ENCODE measurements around the gene CLRN1.

The CLRN1 gene

GRCh38 chr3:151012753-151013152 is 40.2 kb upstream of the CLRN1 start:
- no peak for ATAC-seq
- TF ChIP-seq OSR1 (CRISPR knock-in tag; IDR thresholded peaks at IDR 0.05) (no peak), POU6F1 (CRISPR knock-in tag; IDR thresholded peaks at IDR 0.05; ENCODE audit: borderline replicate concordance, low read depth) (no peak), PPARA (CRISPR knock-in tag; IDR thresholded peaks at IDR 0.05; ENCODE audit: borderline replicate concordance) (no peak), ZC3H10 (CRISPR knock-in tag; IDR thresholded peaks at IDR 0.05) (no peak), ZNF565 (CRISPR knock-in tag; conservative IDR thresholded peaks at IDR 0.05; ENCODE audit: low read depth) (no peak), ISL1 (CRISPR knock-in tag; IDR thresholded peaks at IDR 0.05) (no peak), TOX (CRISPR knock-in tag; IDR thresholded peaks at IDR 0.05; ENCODE audit: borderline replicate concordance) (no peak), ZFP30 (CRISPR knock-in tag; IDR thresholded peaks at IDR 0.05) (no peak), ARNTL (CRISPR knock-in tag; IDR thresholded peaks at IDR 0.05; ENCODE audit: borderline replicate concordance, low read depth) (no peak), CSDC2 (CRISPR knock-in tag; IDR thresholded peaks at IDR 0.05) (no peak)

DNA sequence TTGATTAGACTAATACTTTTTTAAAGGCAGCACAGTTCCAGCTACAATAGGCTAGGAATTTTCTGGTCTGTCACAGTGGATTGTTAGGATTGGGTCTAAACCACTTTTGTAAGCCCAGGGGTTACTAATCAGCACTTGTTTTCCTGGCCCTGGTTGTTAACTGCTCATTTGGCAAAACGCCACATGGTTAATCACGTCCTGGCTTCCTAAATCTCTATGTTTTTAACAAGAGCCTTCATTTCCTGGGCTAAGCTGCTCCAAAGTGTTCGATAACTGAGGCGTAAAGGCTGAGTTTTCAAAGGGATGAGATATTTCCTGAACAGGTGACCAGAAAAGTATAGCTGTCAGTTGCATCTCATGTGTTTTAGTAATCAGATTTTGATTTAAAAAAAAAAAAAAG is 38.9 kb upstream of the CLRN1 start:
- TF ChIP-seq ESRRG (CRISPR knock-in tag; IDR thresholded peaks at IDR 0.05) (no peak), ZFP30 (CRISPR knock-in tag; IDR thresholded peaks at IDR 0.05) (no peak), ZNF565 (CRISPR knock-in tag; conservative IDR thresholded peaks at IDR 0.05; ENCODE audit: low read depth) (no peak), PPARA (CRISPR knock-in tag; IDR thresholded peaks at IDR 0.05; ENCODE audit: borderline replicate concordance) (no peak)
- ATAC-seq, result no peak

GRCh38 chr3:151009981-151010380 is 37.5 kb upstream of the CLRN1 start:
- no peak for TF ChIP-seq RARB (CRISPR knock-in tag; IDR thresholded peaks at IDR 0.05)
- TF ChIP-seq CSDC2 (CRISPR knock-in tag; IDR thresholded peaks at IDR 0.05), result no peak
- no peak for TF ChIP-seq TOX (CRISPR knock-in tag; IDR thresholded peaks at IDR 0.05; ENCODE audit: borderline replicate concordance)
- no peak for TF ChIP-seq ZFP3 (CRISPR knock-in tag; IDR thresholded peaks at IDR 0.05)
- TF ChIP-seq ZC3H10 (CRISPR knock-in tag; IDR thresholded peaks at IDR 0.05), result no peak
- no peak for TF ChIP-seq TCF4 (CRISPR knock-in tag; IDR thresholded peaks at IDR 0.05; ENCODE audit: borderline replicate concordance)
- no peak for TF ChIP-seq ISL1 (CRISPR knock-in tag; IDR thresholded peaks at IDR 0.05)
- no peak for TF ChIP-seq TSHZ2 (CRISPR knock-in tag; IDR thresholded peaks at IDR 0.05)
- TF ChIP-seq CSRNP3 (CRISPR knock-in tag; IDR thresholded peaks at IDR 0.05), result no peak
- no peak for TF ChIP-seq ZNF565 (CRISPR knock-in tag; conservative IDR thresholded peaks at IDR 0.05; ENCODE audit: low read depth)
- TF ChIP-seq BACH2 (CRISPR knock-in tag; IDR thresholded peaks at IDR 0.05; ENCODE audit: borderline replicate concordance), result no peak
- TF ChIP-seq ZNF8 (CRISPR knock-in tag; IDR thresholded peaks at IDR 0.05), result no peak
- ATAC-seq, result no peak

GRCh38 chr3:151009430-151009829 is 36.9 kb upstream of the CLRN1 start:
- ATAC-seq, result no peak
- TF ChIP-seq POU6F1 (CRISPR knock-in tag; IDR thresholded peaks at IDR 0.05; ENCODE audit: borderline replicate concordance, low read depth), result no peak
- no peak for TF ChIP-seq TSHZ2 (CRISPR knock-in tag; IDR thresholded peaks at IDR 0.05)
- TF ChIP-seq RARB (CRISPR knock-in tag; IDR thresholded peaks at IDR 0.05), result no peak
- no peak for TF ChIP-seq PPARA (CRISPR knock-in tag; IDR thresholded peaks at IDR 0.05; ENCODE audit: borderline replicate concordance)
- TF ChIP-seq ESRRG (CRISPR knock-in tag; IDR thresholded peaks at IDR 0.05), result no peak
- TF ChIP-seq ZNF565 (CRISPR knock-in tag; conservative IDR thresholded peaks at IDR 0.05; ENCODE audit: low read depth), result no peak
- TF ChIP-seq TOX (CRISPR knock-in tag; IDR thresholded peaks at IDR 0.05; ENCODE audit: borderline replicate concordance), result no peak
- TF ChIP-seq ZNF8 (CRISPR knock-in tag; IDR thresholded peaks at IDR 0.05), result no peak
- TF ChIP-seq, protein P1, sequence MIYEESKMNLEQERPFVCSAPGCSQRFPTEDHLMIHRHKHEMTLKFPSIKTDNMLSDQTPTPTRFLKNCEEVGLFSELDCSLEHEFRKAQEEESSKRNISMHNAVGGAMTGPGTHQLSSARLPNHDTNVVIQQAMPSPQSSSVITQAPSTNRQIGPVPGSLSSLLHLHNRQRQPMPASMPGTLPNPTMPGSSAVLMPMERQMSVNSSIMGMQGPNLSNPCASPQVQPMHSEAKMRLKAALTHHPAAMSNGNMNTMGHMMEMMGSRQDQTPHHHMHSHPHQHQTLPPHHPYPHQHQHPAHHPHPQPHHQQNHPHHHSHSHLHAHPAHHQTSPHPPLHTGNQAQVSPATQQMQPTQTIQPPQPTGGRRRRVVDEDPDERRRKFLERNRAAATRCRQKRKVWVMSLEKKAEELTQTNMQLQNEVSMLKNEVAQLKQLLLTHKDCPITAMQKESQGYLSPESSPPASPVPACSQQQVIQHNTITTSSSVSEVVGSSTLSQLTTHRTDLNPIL (CRISPR knock-in tag; IDR thresholded peaks at IDR 0.05; ENCODE audit: low read depth), result no peak
- no peak for TF ChIP-seq GLIS3 (CRISPR knock-in tag; IDR thresholded peaks at IDR 0.05)

Measured in SK-N-SH treated with all-trans-retinoic acid at 6 μM for 48 hours (cell line).